NCI-H748 treated with DMSO at 0.1 percent for 48 hours (cell line): ENCODE measurements around the gene PSKH1.
"Not testable (repeated sequence)": the region's sequence is repeated elsewhere in the genome, so short reads cannot be mapped to it uniquely, and the experiment has no call there.

Source experiments
- DNase-seq: peaks from one replicate; lab custom pipeline; 2025; lab: John Stamatoyannopoulos, UW

The PSKH1 gene

GRCh38 chr16:67892899-67893742 is at the start of gene PSKH1:
PSKH1 (plus strand) TSS chr16:67893254; CDS start chr16:67908750, 15,496 bp downstream.
- peak; percentile 89 for DNase-seq

- DNase-seq, result no peak
Measured at GRCh38 chr16:67843343-67843765, 49.7 kb upstream of the PSKH1 start.

DNA sequence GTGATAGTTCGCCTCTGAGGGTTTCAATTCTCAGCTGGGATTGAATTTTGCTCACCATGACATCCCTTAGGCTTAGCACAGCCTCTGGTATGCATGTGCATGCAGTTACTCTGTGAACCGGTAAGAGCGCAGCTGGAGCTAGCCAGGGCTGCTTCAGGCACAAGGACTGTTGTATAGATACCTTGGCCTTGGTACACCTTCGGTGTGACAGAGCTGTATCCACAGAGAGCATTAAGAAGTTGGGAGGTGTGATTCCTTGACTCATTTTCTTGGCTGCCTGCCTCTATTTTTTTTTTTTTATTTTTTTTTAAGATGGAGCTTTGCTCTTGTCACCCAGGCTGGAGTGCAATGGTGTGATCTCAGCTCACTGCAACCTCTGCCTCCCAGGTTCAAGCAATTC is 48.6 kb upstream of the PSKH1 start:
- no peak for DNase-seq

- no peak for DNase-seq
Measured at GRCh38 chr16:67845291-67846062, 47.6 kb upstream of the PSKH1 start.

- no peak for DNase-seq
Measured at GRCh38 chr16:67846063-67846319, 47.1 kb upstream of the PSKH1 start.

GRCh38 chr16:67846320-67847063 is 46.6 kb upstream of the PSKH1 start, which contains the start of gene NUTF2:
NUTF2 (plus strand) TSS chr16:67846933; CDS start chr16:67865131, 18,198 bp downstream.
- peak; percentile 67 for DNase-seq

DNA sequence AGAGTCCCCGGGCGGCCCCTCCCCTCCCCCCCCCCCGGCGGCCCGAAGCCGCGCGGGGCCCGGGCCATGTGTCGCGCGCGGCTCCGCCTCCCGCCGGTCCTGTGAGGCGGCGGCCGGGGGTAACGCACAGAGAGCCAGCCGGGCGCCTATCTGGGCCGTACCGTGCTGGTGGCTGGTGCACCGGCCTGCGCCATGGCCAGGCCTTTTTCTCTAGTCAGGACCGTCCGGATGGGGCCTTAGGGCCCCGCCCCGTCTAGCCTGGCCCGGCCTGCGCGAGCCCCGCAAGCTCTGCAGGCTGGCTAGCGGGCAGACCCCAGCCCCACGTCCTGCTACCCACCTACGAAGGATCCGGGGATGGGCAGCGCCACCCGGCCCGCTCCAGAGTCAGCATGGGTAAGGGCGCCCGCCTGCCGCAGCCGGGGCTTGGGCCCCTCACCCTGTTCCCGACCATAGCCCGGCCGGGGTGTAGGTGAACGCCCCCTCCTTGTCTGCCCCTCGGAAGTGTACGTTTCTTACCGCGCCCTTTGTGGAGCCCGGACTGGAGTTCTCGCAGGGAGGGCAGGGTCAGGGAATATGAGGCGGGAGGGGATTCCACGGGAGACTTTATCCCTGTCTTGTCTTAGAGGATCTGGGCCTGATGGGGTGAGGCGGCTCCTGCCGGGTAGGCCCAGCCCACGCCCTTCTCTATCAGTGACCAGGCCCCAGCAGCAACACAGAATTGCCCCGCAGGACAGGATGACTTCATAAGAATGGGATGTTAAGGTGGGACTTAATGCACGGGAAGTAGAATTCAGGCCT is 45.8 kb upstream of the PSKH1 start, which contains the start of gene CENPT:
CENPT (minus strand) TSS at position 630 of the 798 bp plus-strand sequence. CDS start 13,834 bp downstream, outside the sequence.
- DNase-seq, result no peak

DNA sequence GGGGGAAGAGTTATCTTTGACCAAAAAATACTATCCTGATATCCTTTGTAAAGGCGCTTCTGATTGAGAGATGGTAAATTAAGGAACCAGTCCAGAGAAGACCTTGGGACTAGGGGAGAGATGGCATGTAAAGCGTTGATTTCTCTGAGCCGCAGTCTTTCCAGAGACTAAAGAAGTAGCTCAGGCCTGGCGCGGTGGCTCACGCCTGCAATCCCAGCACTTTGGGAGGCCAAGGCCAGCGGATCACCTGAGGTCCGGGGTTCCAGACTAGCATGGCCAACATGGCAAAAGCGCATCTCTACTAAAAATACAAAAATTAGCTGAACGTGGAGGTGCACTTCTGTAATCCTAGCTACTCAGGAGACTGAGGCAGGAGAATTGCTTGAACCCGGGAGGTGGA is 44.9 kb upstream of the PSKH1 start:
- no peak for DNase-seq

GRCh38 chr16:67853670-67854069 is 39.4 kb upstream of the PSKH1 start:
- DNase-seq, result no peak

GRCh38 chr16:67855789-67856188 is 37.3 kb upstream of the PSKH1 start:
- no peak for DNase-seq

GRCh38 chr16:67856927-67857546 is 36.0 kb upstream of the PSKH1 start:
- no peak for DNase-seq

DNA sequence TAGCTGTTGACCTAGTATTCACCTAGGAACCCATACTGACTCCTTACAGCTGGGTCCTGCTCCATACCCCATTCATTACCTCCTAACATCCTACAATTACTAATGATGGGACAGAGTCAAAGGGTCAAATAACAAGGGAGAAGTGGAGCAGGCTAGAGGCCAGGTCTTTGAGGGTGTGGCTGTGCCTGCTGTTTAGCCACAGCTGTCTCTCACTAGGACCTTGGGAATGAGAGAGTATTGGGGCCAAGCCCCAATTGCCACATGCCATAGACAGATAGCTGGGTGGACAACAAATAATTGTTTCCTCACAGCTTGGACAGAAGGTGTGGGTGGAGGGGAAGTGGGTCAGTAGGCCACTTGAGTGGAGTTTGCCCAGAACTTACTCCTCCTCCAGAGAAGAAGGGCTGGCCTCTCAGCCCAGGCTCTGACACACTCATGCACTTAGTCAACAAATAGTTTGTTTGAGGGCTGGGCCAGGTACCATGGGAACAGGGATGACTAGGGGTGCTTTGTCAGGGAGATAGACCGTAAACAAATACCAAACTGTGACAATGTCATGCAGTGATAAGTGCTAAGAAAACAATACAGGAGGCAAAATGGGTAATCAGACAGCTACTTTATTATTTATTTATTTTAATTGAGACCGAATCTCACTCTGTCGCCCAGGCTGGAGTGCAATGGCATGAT is 35.4 kb upstream of the PSKH1 start:
- DNase-seq, result peak; percentile 87

GRCh38 chr16:67858500-67858899 is 34.6 kb upstream of the PSKH1 start:
- DNase-seq, result no peak

DNA sequence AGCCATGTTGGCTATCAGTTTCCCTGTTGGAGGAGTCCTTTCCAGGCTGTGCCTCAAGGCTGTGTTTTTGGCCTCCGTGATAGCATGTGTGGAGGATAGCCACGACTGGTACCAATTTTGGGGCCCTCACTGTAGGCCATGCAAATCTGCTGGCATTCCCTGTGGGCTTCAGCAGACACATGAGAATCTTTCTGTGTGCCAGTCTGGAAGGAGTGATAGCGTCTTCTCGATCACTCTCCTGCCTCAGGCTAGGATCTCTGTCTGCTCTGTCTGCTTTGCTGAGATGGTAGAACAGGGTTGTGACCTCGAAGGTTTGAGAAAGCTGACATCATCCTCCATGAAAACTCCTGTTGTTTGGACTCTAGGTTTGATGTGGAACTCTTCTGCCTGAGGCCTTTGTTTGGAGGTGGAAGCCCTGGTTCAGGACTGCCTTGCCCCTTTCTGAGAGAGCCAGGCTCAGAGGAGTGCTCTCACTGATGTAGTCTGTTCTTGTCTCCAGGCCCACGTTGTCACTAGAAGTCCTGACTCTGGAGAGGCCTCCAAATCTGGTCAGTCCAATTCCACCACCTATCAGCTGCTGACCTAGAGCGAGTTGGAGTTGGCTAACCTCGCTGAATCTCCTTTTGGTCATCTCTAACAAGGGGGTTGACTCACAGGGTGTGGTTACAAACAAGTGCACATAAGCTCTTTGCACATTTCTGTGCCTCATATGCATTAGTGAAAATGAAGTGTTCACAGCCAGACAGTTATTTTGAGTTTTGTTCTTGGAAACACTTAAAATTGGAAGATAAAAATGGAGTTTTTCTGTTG is 32.3 kb upstream of the PSKH1 start:
- DNase-seq, result no peak

DNA sequence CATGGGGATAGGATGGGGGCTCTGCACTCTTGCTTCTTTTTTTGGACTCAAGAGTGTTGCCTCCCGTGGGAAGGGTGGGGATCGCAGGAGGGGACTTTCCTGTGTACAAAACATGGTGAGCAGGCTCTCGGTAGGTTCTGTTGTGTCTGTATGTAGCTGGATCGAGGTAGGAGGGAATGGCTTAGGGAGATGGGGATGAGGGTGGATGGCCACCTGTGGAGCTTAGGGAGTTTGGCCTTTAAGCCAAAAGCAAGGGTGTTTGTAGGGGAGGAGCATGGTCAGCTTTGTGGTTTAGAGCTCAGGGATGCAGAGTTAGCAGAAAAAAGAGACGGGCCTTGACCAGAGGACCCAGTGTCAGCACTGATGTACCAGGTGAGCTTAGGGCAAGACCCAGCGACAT is 31.2 kb upstream of the PSKH1 start:
- DNase-seq, result no peak

GRCh38 chr16:67862623-67863583 is 30.2 kb upstream of the PSKH1 start:
- DNase-seq, result no peak

DNA sequence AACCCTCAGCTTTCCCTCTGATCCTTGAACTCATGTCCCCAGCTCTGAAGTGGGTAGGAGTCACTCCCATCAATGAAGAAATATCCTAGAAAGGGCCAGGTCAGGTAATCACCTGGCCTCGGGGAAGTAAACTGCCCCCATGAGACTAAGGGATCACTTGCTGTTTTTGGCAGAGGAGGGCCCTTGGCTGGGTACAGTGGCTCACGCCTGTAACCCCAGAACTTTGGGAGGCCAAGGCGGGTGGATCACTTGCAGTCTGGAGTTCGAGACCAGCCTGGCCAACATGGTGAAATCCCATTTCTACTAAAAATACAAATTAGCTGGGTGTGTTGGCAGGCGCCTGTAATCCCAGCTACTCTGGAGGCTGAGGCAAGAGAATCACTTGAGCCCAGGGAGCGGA is 29.0 kb upstream of the PSKH1 start:
- DNase-seq, result not testable (repeated sequence)

DNA sequence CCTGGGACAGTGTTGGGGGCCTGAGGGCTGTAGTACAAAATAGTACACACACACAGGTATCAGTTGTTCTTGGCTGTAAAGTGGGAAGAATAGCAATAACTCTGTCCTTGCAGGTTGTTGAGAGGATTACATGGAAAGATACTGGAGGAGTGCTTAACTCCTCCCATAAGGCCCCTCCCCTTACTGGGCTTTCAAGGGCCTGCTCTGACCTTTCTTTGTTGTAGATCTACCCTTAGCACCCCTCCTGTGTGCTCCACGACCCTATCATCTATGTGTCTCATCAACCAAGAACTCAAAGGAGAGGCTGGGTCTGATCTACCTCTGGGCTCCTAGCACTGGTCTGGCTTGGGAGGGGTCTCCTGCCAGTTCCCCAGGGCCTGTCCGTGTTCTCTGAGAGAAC is 28.5 kb upstream of the PSKH1 start:
- no peak for DNase-seq

- no peak for DNase-seq
Measured at GRCh38 chr16:67865318-67865717, 27.7 kb upstream of the PSKH1 start.
